GM18951 (cell line): Measurements from ENCODE around the gene BEAN1.

Experiments used
- POLR2A ChIP-seq: IDR thresholded peaks from 4 replicates; pipeline ENCODE4 v1.6.1; 2011; ENCODE audit warnings: mild to moderate bottlenecking; ENCODE audit not compliant: insufficient read length, insufficient read depth; ENCODE audit errors: extremely low read depth
- in situ Hi-C: fragments of 300-500 bp; cut with MboI; formaldehyde crosslinking; loops from one replicate; pipeline ENCODE4 v1.12.0; 2022; ENCODE audit warnings: low sequenced_read_pairs, mixed read lengths, inconsistent platforms; ENCODE audit not compliant: unreplicated experiment

BEAN1 gene

GRCh38 chr16:66480265-66481080 is 53.4 kb downstream of the BEAN1 start:
- in situ Hi-C loops = no loop called here
- TF ChIP-seq POLR2A = no peak

GRCh38 chr16:66481081-66481942 is 54.2 kb downstream of the BEAN1 start:
- in situ Hi-C loops = no loop called here
- TF ChIP-seq POLR2A = no peak

GRCh38 chr16:66481943-66482390 is 54.9 kb downstream of the BEAN1 start:
- in situ Hi-C loops = no loop called here
- no peak for TF ChIP-seq POLR2A

GRCh38 chr16:66483689-66484452 is 56.8 kb downstream of the BEAN1 start:
- no peak for TF ChIP-seq POLR2A
- in situ Hi-C loops = no loop called here

GRCh38 chr16:66484453-66485213 is 57.5 kb downstream of the BEAN1 start:
- TF ChIP-seq POLR2A = no peak
- in situ Hi-C loops = no loop called here

GRCh38 chr16:66485376-66485775 is 58.3 kb downstream of the BEAN1 start:
- in situ Hi-C loops = no loop called here
- no peak for TF ChIP-seq POLR2A

GRCh38 chr16:66486199-66486772 is 59.2 kb downstream of the BEAN1 start:
- in situ Hi-C loops = no loop called here
- TF ChIP-seq POLR2A = no peak

GRCh38 chr16:66486773-66487579 is 59.9 kb downstream of the BEAN1 start:
- in situ Hi-C loops = no loop called here

GRCh38 chr16:66487580-66488275 is 60.6 kb downstream of the BEAN1 start:
- TF ChIP-seq POLR2A = no peak
- in situ Hi-C loops = no loop called here

More at GRCh38 chr16:66486773-66487579, 59.9 kb downstream of the BEAN1 start:
- TF ChIP-seq POLR2A = no peak

- TF ChIP-seq POLR2A = no peak
- in situ Hi-C loops = no loop called here
These were observed 61.4 kb downstream of the BEAN1 start for GRCh38 chr16:66488505-66488904.

GRCh38 chr16:66489385-66489784 is 62.3 kb downstream of the BEAN1 start:
- in situ Hi-C loops = no loop called here
- no peak for TF ChIP-seq POLR2A
